Mucosa of descending colon (tissue), 3 donors: ENCODE data around the gene DPH1. TPM values are rescaled to one million over a fixed set of nuclear protein-coding genes. Genes with fewer than 3 reads are reported as not detected.

Experiments used
- ATAC-seq: fragments of 200-7000 bp; cut with Tn5 transposase; one replicate; pipeline ENCODE4 v1.9.1; 2020; ENCODE audit warnings: mild to moderate bottlenecking, moderate library complexity
- DNase-seq, 3 donors: peaks; one replicate each; pipeline ENCODE4 v3.0.0-alpha.2; 2020
- H3K36me3 ChIP-seq: fragments of 200-600 bp; one replicate; pipeline ENCODE4 v1.8.0; 2021; ENCODE audit warnings: low read depth, mild to moderate bottlenecking
- H3K4me1 ChIP-seq: fragments of 200-600 bp; one replicate; pipeline ENCODE4 v1.8.0; 2021; ENCODE audit warnings: low read depth, mild to moderate bottlenecking
- H3K4me3 ChIP-seq: fragments of 200-600 bp; one replicate; pipeline ENCODE4 v1.8.0; 2021; ENCODE audit warnings: mild to moderate bottlenecking
- H3K9me3 ChIP-seq: fragments of 200-600 bp; one replicate; pipeline ENCODE4 v1.8.0; 2021; ENCODE audit warnings: mild to moderate bottlenecking
- intact Hi-C, 2 donors: fragments of 100-400 bp; cut with DNase I in 1 of 2; cut with micrococcal nuclease in 1 of 2; formaldehyde crosslinking; loops; one replicate each; pipeline versions ENCODE4 v1.11.0 to v1.11.1; 2022; cut with DNase I, micrococcal nuclease
- total RNA-seq, 3 donors: library from RNA; stranded (reverse); fragmentation: NEBNext Ultra II Directional in 2 of 3; extraction: Animal tissue kit (Norgen Biotek cat#: 25700) in 2 of 3; gene quantifications; one replicate each; pipeline versions ENCODE4 v1.2.1 to v1.2.4, GENCODE V29; 2021 to 2023
- TF ChIP-seq, protein P1 (sequence below): fragments of 200-600 bp; IDR thresholded peaks from one replicate; pipeline ENCODE4 v1.8.0; 2022; ENCODE audit warnings: antibody characterized with exemption, mild to moderate bottlenecking
- donor health status: DM: no; HTN: no; CAD: no; lungs with moderate emphysema.
- donor health status: DM: no; HTN: no; CAD: no.
- donor health status: DM: no; HTN: yes; CAD: no.

Gene DPH1
- total RNA-seq, 3 donors from 2014 or later = 33.1 to 43.7 (median 42.2) TPM

DNA sequence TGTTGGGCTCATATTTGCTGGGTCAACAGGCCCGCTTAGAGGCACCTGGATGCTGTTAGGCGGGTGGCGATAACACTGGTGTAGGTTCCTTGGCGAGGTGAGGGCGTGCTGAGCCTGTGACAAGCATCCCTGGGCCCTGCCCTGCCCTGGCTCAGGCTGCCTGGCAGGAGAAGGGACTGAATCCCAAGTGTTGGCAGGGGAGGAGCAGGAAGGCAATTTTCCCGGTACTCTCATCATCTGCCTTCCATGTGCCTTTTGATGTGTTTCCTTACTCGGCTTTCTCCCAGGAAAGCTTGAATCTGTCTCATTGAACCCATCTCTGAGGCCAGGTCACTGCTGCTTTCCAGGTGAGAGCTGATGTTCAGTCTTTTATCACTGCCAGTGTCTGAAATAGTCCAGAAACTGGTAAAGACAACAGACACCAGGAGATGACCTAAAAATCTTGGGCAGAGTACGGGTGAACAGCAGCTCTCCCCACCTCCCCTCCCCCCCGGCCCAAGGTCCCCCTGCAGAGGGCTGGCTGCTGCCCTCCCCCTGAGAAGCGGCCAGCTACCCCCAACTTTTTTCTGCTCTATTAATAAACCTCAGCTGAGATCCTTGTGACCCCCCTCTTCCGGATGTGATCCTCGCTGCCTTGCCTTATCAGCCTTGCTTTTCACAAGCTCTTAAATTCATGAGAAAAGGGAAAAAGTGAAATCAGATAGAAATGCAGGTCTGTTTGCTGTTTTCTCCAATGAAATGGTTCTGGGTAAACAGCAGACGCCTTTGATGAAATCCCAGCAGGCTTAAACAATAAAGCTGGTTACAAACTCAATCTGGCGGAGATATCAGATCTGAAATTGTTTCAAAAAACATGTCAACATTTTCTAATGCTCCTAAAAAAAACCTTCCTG lies 33.8 kb upstream of the DPH1 start:
- ATAC-seq (no peak), DNase-seq (no peak)
- no peak overlapping the region for H3K4me3 ChIP-seq
- TF ChIP-seq, protein P1, sequence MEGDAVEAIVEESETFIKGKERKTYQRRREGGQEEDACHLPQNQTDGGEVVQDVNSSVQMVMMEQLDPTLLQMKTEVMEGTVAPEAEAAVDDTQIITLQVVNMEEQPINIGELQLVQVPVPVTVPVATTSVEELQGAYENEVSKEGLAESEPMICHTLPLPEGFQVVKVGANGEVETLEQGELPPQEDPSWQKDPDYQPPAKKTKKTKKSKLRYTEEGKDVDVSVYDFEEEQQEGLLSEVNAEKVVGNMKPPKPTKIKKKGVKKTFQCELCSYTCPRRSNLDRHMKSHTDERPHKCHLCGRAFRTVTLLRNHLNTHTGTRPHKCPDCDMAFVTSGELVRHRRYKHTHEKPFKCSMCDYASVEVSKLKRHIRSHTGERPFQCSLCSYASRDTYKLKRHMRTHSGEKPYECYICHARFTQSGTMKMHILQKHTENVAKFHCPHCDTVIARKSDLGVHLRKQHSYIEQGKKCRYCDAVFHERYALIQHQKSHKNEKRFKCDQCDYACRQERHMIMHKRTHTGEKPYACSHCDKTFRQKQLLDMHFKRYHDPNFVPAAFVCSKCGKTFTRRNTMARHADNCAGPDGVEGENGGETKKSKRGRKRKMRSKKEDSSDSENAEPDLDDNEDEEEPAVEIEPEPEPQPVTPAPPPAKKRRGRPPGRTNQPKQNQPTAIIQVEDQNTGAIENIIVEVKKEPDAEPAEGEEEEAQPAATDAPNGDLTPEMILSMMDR = no peak
- no peaks in the 10 kb centered on the region for H3K9me3 ChIP-seq
- H3K36me3 ChIP-seq = no peaks in the 10 kb centered on the region
- intact Hi-C loops = no loop called here
- H3K4me1 ChIP-seq = peaks cover 23% of the 10 kb centered on the region

DNA sequence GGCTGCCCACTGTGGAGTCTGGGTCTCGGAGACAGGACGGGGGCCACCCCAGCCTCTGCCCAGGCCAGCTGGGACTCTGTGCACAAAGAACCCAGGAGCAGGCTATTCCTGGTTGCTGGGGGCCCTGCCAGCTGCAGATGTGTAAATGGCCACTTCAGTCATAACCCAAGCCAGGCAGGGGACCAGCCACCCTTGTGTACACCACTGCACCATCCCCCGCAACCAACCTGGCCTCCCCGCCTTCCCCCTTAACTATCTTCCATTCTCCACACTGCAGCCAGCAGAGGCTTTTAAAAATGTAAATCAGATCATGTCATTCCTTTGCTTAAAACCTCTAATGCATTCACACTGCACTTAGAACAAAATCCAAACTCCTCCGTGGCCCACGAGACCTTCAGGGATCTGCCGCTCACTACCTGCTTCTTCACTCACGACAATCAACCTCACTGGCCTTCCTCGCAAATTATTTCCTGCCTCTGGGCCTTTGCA lies 33.1 kb upstream of the DPH1 start:
- TF ChIP-seq, protein P1 = no peak
- H3K4me1 ChIP-seq = peaks cover 23% of the 10 kb centered on the region
- DNase-seq = no peak
- intact Hi-C loops = no loop called here
- H3K9me3 ChIP-seq = no peaks in the 10 kb centered on the region
- no peak for ATAC-seq
- H3K4me3 ChIP-seq = no peak overlapping the region
- no peaks in the 10 kb centered on the region for H3K36me3 ChIP-seq

DNA sequence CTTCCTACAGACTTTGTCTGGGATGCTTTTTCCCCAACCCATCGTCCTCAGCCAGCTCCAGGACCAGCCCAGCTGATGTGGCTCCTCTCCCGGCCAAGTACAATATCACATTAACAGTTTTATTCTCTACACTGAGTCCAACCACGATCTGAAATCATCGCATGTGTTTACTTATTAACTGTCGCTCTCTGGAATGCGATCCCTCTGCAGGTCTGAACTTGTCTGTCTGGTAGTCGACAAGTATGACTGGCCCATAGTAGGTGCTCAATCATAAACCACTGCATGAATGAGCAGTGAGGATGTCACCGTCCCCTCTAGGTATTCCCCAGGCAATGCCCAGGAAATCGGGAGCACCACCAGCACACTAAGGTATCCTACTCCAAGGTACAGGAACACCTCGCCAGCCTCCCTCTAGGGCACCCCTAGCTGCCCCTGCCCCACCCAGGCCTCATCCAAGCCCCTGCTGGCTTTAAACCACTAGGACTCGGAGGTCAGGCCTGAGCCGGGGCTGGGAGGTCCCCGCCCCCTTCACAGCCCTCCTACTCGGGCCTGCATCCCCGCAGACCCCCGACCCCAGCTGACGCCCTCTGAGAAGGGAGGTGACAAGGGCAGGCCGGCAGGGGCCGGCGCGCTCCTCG lies 32.5 kb upstream of the DPH1 start:
- Histone ChIP-seq H3K4me3 (no peak overlapping the region), H3K9me3 (no peaks in the 10 kb centered on the region), H3K36me3 (no peaks in the 10 kb centered on the region), H3K4me1 (peaks cover 23% of the 10 kb centered on the region)
- peak in 2 of 3 donors; percentile 19 to 57 for DNase-seq
- peak; percentile 20 for ATAC-seq
- intact Hi-C loops = no loop called here
- TF ChIP-seq, protein P1 = no peak

DNA sequence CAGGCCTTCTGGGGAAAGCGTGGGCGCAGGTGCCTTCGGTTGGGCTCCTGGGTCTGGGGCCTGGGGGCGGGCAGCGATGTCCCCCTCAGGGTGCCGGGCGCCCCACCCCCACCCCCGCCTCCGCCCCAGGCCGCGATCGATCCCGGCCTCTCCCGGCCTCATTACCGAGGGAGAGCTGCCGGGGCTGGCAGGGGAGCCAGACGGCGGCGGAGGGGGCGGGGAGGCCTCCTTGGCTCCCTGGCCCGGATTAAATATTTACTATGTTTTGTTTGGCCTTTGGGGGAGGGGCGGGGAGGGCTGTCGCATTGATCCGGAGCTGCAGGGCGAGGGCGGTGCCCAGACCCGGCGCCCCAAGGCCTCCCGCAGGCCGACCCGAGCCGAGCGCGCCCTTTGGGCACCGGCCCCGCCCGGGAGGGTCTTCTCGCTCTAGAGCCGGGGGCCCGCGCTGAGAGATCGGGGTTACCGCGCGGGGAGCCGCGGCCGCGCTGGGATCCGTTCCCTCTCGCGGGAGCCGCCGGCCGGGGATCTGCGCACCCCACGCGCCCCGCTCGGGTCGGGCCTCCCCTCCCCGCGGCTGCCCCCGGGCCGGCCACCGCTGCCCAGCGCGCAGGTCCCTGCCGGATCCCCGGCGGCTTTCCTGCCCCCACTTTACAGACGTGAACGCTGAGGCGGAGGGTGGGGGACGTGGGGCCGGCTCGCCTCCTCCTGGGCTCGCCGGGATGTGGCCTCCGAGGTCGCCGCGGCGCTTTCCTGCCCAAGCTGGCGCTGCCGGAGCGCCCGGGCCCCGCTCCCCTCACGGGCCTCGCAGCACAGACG lies 31.8 kb upstream of the DPH1 start:
- peak; percentile 74 to 89 (median 86) for DNase-seq
- peak; percentile 83 for ATAC-seq
- Histone ChIP-seq H3K4me3 (no peak overlapping the region), H3K9me3 (no peaks in the 10 kb centered on the region), H3K36me3 (no peaks in the 10 kb centered on the region), H3K4me1 (peaks cover 23% of the 10 kb centered on the region)
- TF ChIP-seq, protein P1 = no peak
- intact Hi-C loops = no loop called here

DNA sequence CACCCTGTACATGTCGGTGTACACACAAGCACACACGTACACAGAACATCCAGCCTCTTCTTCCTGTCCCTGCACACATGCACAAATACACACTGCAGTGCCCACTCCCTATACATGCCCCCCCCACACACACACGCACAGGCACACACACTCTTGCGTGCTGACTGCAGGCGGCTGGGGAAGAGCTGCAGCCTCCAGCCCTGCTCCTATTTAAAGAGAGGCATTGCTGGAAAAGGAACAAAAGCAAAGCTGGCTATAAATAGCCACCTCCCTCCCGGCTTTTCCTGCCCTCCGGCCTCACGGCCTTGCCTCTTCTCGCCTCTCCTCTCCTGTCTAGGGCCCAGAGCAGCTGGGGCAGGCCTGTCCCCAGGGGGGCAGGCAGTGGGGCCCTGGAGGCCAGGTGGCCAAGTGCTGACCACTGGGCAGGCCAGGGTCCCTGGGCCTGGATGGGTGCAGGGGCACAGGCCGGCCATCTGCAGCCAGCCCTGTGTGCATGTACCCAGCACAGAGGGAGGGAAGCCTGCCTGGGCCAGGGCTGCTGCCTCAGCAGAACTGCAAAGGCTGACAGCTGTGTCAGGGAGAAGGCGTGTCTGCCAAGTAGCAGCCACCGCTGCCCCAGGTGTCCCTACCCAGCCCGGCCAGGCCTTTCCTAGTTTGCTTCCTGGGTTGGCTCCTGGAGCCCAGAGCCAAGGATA lies 30.2 kb upstream of the DPH1 start:
- peak; percentile 66 to 76 (median 73) for DNase-seq
- Histone ChIP-seq H3K9me3 (no peaks in the 10 kb centered on the region), H3K4me3 (no peak overlapping the region), H3K4me1 (peaks cover 23% of the 10 kb centered on the region), H3K36me3 (no peaks in the 10 kb centered on the region)
- intact Hi-C loops = no loop called here
- TF ChIP-seq, protein P1 = no peak
- peak; percentile 83 for ATAC-seq
